Mesothelial cell of epicardium (in vitro differentiated cells): ENCODE data around the gene FBXO7. TPM values are rescaled to one million over a fixed set of nuclear protein-coding genes. Genes with fewer than 3 reads are reported as not detected.

ENCODE experiments used
- DNase-seq, 2 experiments: peaks; one replicate each; pipeline ENCODE4 v3.0.0; 2021; ENCODE audit warnings: low spot score in 2 of 2; ENCODE audit not compliant: unreplicated experiment in 2 of 2
- H3K27ac Mint-ChIP-seq: 2 replicates; pipeline ENCODE4 v1.8.0; 2021; ENCODE audit warnings: mixed read lengths
- H3K27me3 Mint-ChIP-seq: 2 replicates; pipeline ENCODE4 v1.8.0; 2021; ENCODE audit warnings: low read depth, mixed read lengths
- H3K36me3 Mint-ChIP-seq: 2 replicates; pipeline ENCODE4 v1.8.0; 2021; ENCODE audit warnings: mixed read lengths
- H3K4me1 Mint-ChIP-seq: 2 replicates; pipeline ENCODE4 v1.8.0; 2021; ENCODE audit warnings: mixed read lengths
- H3K4me3 Mint-ChIP-seq: 2 replicates; pipeline ENCODE4 v1.8.0; 2021; ENCODE audit warnings: mild to moderate bottlenecking, moderate library complexity, mixed read lengths
- H3K9me3 Mint-ChIP-seq: 2 replicates; pipeline ENCODE4 v1.8.0; 2021; ENCODE audit warnings: mixed read lengths
- CTCF ChIP-seq: fragments of 200-600 bp; sonication (generic); IDR thresholded peaks from one replicate; pipeline ENCODE4 v1.5.0; 2021; ENCODE audit warnings: antibody characterized with exemption; ENCODE audit not compliant: unreplicated experiment
- total RNA-seq: library from RNA; stranded (reverse); gene quantifications from 3 replicates; pipeline ENCODE4 v1.2.1, GENCODE V29; 2021

FBXO7 gene
- total RNA-seq, 1 donor from 2014 or later = 86.7 TPM

DNA sequence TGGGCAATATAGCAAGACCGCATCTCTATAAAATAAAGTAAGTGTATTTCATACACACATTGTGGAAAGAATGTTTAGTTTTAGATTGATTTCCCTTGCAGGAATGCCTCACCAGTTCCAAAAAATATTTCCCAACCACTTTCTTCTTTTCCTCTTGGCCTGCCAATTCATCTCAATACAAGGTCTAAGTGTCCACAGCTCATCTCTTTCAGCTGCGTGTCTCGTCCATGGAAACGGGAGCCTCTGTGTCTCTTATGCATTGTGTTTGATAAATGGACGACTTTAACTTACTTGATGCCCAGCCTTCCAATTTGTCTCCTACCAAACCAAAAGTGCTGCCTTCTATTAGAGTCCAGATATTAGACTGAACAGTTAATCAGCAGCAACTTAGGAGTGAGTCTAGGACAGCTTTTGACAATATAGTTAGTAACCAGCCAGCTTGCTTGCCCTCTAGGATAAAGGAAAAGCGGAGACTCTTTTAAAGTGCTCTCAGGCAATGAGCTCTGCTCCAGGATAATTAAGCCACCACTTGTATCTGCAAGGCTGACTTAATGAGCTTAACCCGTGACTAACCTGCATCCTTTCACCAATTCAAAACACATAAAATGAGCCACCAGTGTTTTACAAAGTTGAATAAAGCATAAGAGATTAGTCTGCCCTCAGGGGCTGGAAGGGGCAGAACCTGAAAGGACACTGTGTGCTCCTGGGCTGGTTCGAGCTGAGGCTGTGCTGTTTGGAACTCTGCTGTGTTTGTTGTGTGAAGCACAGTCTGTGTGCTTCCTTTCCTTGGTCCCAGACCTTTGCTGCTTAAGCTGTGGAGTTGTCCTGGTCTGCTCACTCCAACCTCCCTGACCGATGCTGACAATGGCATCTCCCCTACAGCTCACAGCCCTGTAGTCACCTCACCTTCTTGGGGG is 27.5 kb downstream of the FBXO7 start:
- H3K9me3 Mint-ChIP-seq = no peaks in the 10 kb centered on the region
- H3K4me1 Mint-ChIP-seq = no peaks in the 10 kb centered on the region
- no peaks in the 10 kb centered on the region for H3K27me3 Mint-ChIP-seq
- TF ChIP-seq CTCF = no peak
- no peak overlapping the region for H3K4me3 Mint-ChIP-seq
- no peak for DNase-seq
- H3K27ac Mint-ChIP-seq = no peak overlapping the region
- peaks cover 21% of the 10 kb centered on the region for H3K36me3 Mint-ChIP-seq

- H3K9me3 Mint-ChIP-seq = no peaks in the 10 kb centered on the region
- no peak overlapping the region for H3K27ac Mint-ChIP-seq
- no peak for DNase-seq
- H3K36me3 Mint-ChIP-seq = peaks cover 7% of the 10 kb centered on the region
- no peak for TF ChIP-seq CTCF
- H3K27me3 Mint-ChIP-seq = no peaks in the 10 kb centered on the region
- H3K4me1 Mint-ChIP-seq = peaks cover 9% of the 10 kb centered on the region
- no peak overlapping the region for H3K4me3 Mint-ChIP-seq
Measured at GRCh38 chr22:32509045-32509444, 34.4 kb downstream of the FBXO7 start.

- no peak overlapping the region for H3K4me3 Mint-ChIP-seq
Measured at GRCh38 chr22:32511274-32511673, 36.7 kb downstream of the FBXO7 start.

DNA sequence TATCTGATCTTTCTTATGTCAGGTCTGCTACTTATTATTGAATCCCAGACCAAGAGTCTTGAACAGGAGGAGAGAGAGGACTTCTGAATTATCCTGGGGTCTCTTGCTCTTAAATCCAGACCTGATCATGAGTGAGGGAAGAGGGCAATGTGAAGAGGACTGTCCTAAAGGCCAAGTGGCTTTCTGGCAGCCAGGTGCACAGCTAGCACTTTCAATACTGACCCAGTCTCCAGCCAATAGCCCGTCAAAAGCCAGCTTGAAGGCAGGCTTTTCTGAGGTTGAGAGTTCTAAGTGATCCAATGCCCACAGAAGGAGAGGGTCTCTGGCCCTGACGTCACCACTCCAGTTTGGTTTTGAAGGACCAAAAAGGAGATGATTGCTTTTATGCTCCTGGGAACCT is 37.2 kb downstream of the FBXO7 start:
- no peak for TF ChIP-seq CTCF
- Mint-ChIP-seq H3K36me3 (peaks cover 11% of the 10 kb centered on the region), H3K27ac (no peak overlapping the region), H3K27me3 (no peaks in the 10 kb centered on the region), H3K9me3 (peaks cover 4% of the 10 kb centered on the region), H3K4me1 (peaks cover 9% of the 10 kb centered on the region), H3K4me3 (no peak overlapping the region)
- DNase-seq = no peak

More at GRCh38 chr22:32511274-32511673, 36.7 kb downstream of the FBXO7 start:
- Mint-ChIP-seq H3K4me1 (peaks cover 9% of the 10 kb centered on the region), H3K36me3 (peaks cover 8% of the 10 kb centered on the region), H3K27me3 (no peaks in the 10 kb centered on the region), H3K27ac (no peak overlapping the region), H3K9me3 (peaks cover 4% of the 10 kb centered on the region)
- no peak for DNase-seq
- no peak for TF ChIP-seq CTCF

DNA sequence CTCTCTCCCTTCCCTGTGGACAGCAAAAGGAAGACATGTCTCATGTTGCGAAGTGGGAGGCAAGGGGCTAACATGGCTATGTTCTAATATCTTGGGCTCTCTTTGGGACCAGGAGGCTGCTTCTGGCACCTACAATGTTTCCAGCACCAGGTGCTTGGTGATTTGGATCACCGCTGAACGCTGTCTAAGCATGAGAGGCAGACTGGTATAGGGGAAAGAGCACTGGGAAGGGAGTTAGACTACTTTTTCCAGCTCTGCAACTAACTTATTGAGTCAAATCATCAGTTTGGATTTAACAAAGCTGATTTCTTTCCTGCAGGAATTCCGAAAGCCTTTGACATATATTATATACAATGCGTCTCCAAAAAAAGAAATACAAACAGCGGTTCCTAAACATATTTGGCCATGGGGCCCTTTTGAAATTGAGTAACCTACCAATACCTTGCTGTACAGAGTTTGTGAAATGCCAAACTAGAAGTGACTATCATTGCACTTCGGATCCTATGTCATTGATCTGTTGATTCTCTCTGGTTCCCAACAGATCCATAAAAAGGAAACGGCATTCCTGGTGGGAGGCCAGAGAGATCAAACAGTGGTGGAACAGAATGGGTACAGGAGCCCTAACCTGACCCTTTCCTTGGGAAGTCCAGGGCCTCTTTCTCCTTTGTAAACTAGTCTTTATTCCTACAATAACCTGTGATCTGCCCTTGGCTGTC is 37.8 kb downstream of the FBXO7 start:
- no peak for TF ChIP-seq CTCF
- H3K27ac Mint-ChIP-seq = no peak overlapping the region
- H3K4me1 Mint-ChIP-seq = peaks cover 9% of the 10 kb centered on the region
- DNase-seq = no peak
- H3K9me3 Mint-ChIP-seq = peaks cover 9% of the 10 kb centered on the region
- H3K4me3 Mint-ChIP-seq = no peak overlapping the region
- H3K27me3 Mint-ChIP-seq = no peaks in the 10 kb centered on the region
- H3K36me3 Mint-ChIP-seq = peaks cover 16% of the 10 kb centered on the region
